Right cardiac atrium (tissue), 5 donors: ENCODE results near the gene RNF225. TPM values are rescaled to one million over a fixed set of nuclear protein-coding genes. Genes with fewer than 3 reads are reported as not detected.

Experiments
- ATAC-seq, 2 donors: fragments of 200-7000 bp; cut with Tn5 transposase; one replicate each; pipeline versions ENCODE4 v1.8.0 to v1.9.1; 2020; ENCODE audit warnings: moderate library complexity in 2 of 2, mild to moderate bottlenecking in 1 of 2
- DNase-seq, 3 donors: peaks; one replicate each; pipeline ENCODE4 v3.0.0-alpha.2; 2020
- H3K27ac ChIP-seq: one replicate; pipeline ENCODE4 v1.5.1; 2013; ENCODE audit warnings: mild to moderate bottlenecking, low read length, control low read depth, moderate library complexity
- H3K27me3 ChIP-seq: one replicate; pipeline ENCODE4 v1.6.1; 2013; ENCODE audit not compliant: control insufficient read depth, insufficient read depth
- H3K4me1 ChIP-seq: one replicate; pipeline ENCODE4 v1.6.1; 2013; ENCODE audit warnings: low read length; ENCODE audit not compliant: control insufficient read depth, insufficient read depth
- H3K4me3 ChIP-seq: one replicate; pipeline ENCODE4 v1.5.1; 2013; ENCODE audit warnings: low read length, control low read depth
- H3K9me3 ChIP-seq: one replicate; pipeline ENCODE4 v1.6.1; 2013; ENCODE audit warnings: low read length; ENCODE audit not compliant: control insufficient read depth
- WGBS: extraction: QIAGEN DNeasy Blood & Tissue Kit; methylation state at CpG from one replicate; pipeline ENCODE4 v1.1.7; 2013; 5-methylcytosine and 5-hydroxymethylcytosine counted together
- intact Hi-C, 4 donors: fragments of 100-400 bp; cut with DNase I; formaldehyde crosslinking; loops; one replicate each; pipeline versions ENCODE4 v1.11.0 to v1.14.0; 2022 to 2023
- polyA plus RNA-seq: library from polyadenylated mRNA; stranded (reverse); fragments of 200-250 nt; gene quantifications from one replicate; pipeline ENCODE4 v1.2.3, GENCODE V29; 2013
- total RNA-seq, 4 donors: library from RNA; stranded (reverse); fragmentation: NEBNext Ultra II Directional; extraction: Animal tissue kit (Norgen Biotek cat#: 25700); gene quantifications; one replicate each; pipeline ENCODE4 v1.2.1, GENCODE V29; 2021
- donor health status: healthy with polysubstance abuse.
- donor health status: DM: no; HTN: yes; CAD: no.
- donor health status: DM: no; HTN: no; CAD: no.
- donor health status: DM: no; HTN: yes; CAD: no; lungs with severe emphysema.
- donor health status: DM: yes; HTN: yes; CAD: no.

Gene RNF225
- total and polyA plus RNA-seq, 5 donors, result not detected

GRCh38 chr19:58353717-58354477, 41.6 kb upstream of the RNF225 start:
- DNase-seq (peak in 2 of 3 donors; percentile 18 to 47), ATAC-seq (no peak)
- Histone ChIP-seq H3K27me3 (no peaks in the 10 kb centered on the region), H3K4me3 (no peak overlapping the region), H3K27ac (no peak overlapping the region), H3K4me1 (peaks cover 7% of the 10 kb centered on the region), H3K9me3 (no peaks in the 10 kb centered on the region)
- WGBS, result 90% methylated on average over 15 of the region's 15 CpGs
- intact Hi-C loops, result no loop called here

DNA sequence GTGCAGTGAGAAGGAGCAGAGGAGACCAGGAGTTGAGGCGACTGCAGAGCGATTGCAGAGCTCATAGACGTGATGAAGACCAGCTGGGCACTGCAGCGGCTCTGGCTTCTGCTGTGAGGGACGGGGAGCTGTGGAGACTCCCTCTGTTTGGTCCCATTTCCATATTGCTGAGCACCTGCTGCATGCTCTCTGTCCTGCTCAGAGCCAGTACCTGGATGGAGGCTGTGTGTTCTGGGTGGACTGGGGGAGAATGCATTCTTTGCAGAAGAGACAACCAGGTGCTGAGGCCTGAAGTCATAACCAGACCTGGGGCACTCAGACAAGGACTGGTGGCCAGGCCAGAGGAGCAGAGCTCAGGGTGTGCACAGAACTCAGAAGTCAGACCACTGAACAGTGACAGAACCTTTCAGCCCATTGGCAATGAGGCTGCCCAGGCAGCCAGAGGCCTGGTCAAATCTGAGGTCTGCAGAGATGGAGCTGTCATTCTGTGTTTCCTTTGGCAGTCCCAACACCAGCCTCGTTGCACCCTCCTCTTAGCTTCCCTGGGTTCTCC, 40.9 kb upstream of the RNF225 start:
- WGBS, result 76% methylated on average over 6 of the region's 6 CpGs
- DNase-seq (peak in 2 of 3 donors; percentile 19 to 28), ATAC-seq (no peak)
- Histone ChIP-seq H3K27ac (no peak overlapping the region), H3K27me3 (no peaks in the 10 kb centered on the region), H3K4me1 (peaks cover 7% of the 10 kb centered on the region), H3K9me3 (no peaks in the 10 kb centered on the region), H3K4me3 (no peak overlapping the region)
- intact Hi-C loops, result no loop called here

DNA sequence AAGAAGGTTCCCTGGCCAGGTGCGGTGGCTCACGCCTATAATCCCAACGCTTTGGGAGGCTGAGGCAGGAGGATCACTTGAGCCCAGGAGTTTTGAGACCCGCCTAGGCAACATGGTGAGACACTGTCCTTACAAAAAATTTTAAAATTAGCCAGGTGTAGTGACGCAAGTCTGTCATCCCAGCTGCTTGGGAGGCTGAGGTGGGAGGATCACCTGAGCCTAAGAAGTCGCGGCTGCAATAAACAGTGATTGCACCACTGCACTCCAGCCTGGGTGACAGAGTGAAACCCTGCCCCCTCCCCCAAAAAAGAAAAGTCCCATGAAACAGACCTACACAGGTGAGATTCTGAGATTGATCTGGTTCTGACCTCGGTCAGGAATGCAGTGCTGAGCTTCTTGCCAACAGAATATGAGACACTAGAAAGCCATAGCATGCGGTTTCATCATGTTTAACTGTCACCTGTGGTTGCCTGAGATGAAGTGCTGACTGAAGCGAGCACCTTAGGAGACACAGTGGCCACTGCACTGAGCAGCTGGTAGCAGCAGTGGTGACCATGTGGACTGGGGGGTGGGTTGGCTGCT, 40.1 kb upstream of the RNF225 start:
- 93% methylated on average over 10 of the region's 10 CpGs for WGBS
- Histone ChIP-seq H3K9me3 (no peaks in the 10 kb centered on the region), H3K27me3 (no peaks in the 10 kb centered on the region), H3K4me3 (no peak overlapping the region), H3K4me1 (peaks cover 7% of the 10 kb centered on the region), H3K27ac (no peak overlapping the region)
- ATAC-seq (no peak), DNase-seq (no peak)
- intact Hi-C loops, result no loop called here

GRCh38 chr19:58355908-58356765, 39.3 kb upstream of the RNF225 start:
- H3K27ac ChIP-seq, result no peak overlapping the region
- peak in 2 of 3 donors; percentile 64 to 75 for DNase-seq
- no peaks in the 10 kb centered on the region for H3K9me3 ChIP-seq
- WGBS, result 6% methylated on average over 94 of the region's 94 CpGs
- H3K4me3 ChIP-seq, result peak overlapping the region; percentile 45
- peak; percentile 33 to 44 for ATAC-seq
- H3K27me3 ChIP-seq, result no peaks in the 10 kb centered on the region
- H3K4me1 ChIP-seq, result peaks cover 7% of the 10 kb centered on the region
- intact Hi-C loops, result no loop called here

- no peaks in the 10 kb centered on the region for H3K9me3 ChIP-seq
- no peaks in the 10 kb centered on the region for H3K27me3 ChIP-seq
- no peak overlapping the region for H3K27ac ChIP-seq
- ATAC-seq (peak; percentile 1 to 6), DNase-seq (peak in 2 of 3 donors; percentile 68 to 75)
- intact Hi-C loops, result no loop called here
- WGBS, result 16% methylated on average over 75 of the region's 75 CpGs
- H3K4me1 ChIP-seq, result peaks cover 7% of the 10 kb centered on the region
- peak overlapping the region; percentile 45 for H3K4me3 ChIP-seq
Observed at GRCh38 chr19:58356766-58357480, 38.5 kb upstream of the RNF225 start.

GRCh38 chr19:58357481-58358145, 37.8 kb upstream of the RNF225 start:
- DNase-seq, result peak in 2 of 3 donors; percentile 29 to 61
- no peak overlapping the region for H3K4me3 ChIP-seq

DNA sequence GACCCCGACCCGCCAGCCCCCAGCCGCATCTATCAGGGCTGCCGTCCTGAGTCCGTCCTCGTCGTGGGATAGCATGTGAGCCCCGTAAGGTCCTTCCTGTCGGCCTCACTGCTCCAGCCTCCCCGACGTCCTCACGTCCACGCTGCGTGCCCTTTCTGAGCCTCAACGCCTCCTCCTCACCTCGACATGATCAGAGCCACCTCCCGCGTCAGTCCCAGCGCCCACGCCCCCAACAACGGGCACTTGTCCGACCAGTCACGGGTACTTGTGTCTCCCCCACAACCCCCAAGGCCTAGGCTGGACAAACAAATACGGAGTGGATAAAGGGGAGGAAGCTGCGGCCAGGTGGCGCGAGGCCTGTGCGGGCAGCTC, 33.6 kb upstream of the RNF225 start:
- peaks cover 3% of the 10 kb centered on the region for H3K4me1 ChIP-seq
- WGBS, result 3% methylated on average over 28 of the region's 28 CpGs
- peak overlapping the region; percentile 45 for H3K27ac ChIP-seq
- H3K9me3 ChIP-seq, result no peaks in the 10 kb centered on the region
- DNase-seq (peak; percentile 58 to 84 (median 79)), ATAC-seq (peak; percentile 6 to 34)
- no peaks in the 10 kb centered on the region for H3K27me3 ChIP-seq
- H3K4me3 ChIP-seq, result peak overlapping the region; percentile 42
- intact Hi-C loops, result no loop called here

More at GRCh38 chr19:58357481-58358145, 37.8 kb upstream of the RNF225 start:
- intact Hi-C loops, result no loop called here
- no peak overlapping the region for H3K27ac ChIP-seq
- peaks cover 7% of the 10 kb centered on the region for H3K4me1 ChIP-seq
- H3K27me3 ChIP-seq, result no peaks in the 10 kb centered on the region
- H3K9me3 ChIP-seq, result no peaks in the 10 kb centered on the region
- no peak for ATAC-seq
- WGBS, result 69% methylated on average over 19 of the region's 19 CpGs

DNA sequence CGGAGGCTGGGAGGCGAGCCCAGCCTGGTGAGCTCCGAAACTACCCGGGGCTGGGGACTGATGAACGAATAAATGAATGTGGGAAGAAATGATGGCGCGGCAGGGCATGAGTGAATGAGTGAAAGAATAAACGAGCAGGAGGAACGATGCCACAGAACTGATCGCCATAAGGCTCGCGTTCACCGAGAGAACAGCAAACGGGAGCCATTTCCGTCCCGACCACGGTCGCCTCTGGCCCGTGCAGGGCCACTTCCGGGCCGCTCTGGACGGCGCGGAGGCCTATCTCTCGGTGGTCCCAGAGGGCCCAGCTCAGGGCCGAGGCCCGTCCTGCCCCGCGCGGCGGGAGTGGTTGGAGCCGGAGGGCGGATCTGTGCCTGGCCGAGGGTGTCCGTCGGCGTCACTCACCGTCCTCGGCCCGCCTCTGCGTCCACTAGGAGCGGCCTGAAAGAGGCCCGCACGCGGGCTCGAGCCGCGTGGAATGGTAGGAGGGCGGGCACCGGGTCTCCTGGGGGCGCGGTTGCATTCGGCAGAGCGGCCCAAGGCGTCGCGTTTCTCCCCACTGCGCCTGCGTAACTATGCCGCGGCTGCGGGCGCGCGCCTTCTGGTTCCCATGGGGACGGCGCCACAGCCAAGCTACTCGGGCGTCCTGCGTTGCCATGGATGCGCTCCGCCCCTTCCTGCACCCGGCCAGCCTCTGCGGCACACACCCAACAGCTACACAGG, 33.0 kb upstream of the RNF225 start, which contains the start of gene ZNF497:
TSS of gene ZNF497 (minus strand) at position 480 of the 723 bp plus-strand sequence. CDS start 5,116 bp downstream, outside the sequence.
- peak within 1 kb of the TSS; percentile 42 for H3K4me3 ChIP-seq
- no peaks in the 10 kb centered on the region for H3K27me3 ChIP-seq
- intact Hi-C loops, result no loop called here
- H3K27ac ChIP-seq, result peak within 1 kb of the TSS; percentile 55
- H3K9me3 ChIP-seq, result no peaks in the 10 kb centered on the region
- no peaks in the 10 kb centered on the region for H3K4me1 ChIP-seq
- peak; percentile 97 for ATAC-seq
- WGBS, result under 1% methylated on average over 74 of the region's 74 CpGs
- peak; percentile 98 to 99 (median 99) for DNase-seq

- H3K27me3 ChIP-seq, result no peaks in the 10 kb centered on the region
- peak in 1 of 3 donors; percentile 50 for DNase-seq
- H3K4me1 ChIP-seq, result no peaks in the 10 kb centered on the region
- no peak for ATAC-seq
- no peak overlapping the region for H3K27ac ChIP-seq
- intact Hi-C loops, result no loop called here
- no peak overlapping the region for H3K4me3 ChIP-seq
- WGBS, result 79% methylated on average over 5 of the region's 5 CpGs
- H3K9me3 ChIP-seq, result no peaks in the 10 kb centered on the region
Observed at GRCh38 chr19:58364146-58364545, 31.3 kb upstream of the RNF225 start.
